NCI-H446 (cell line): ENCODE data around the gene ELOVL2.
A peak's percentile ranks its signal among the peaks of the same experiment; 100 is the strongest.
"Not testable (repeated sequence)": the region's sequence is repeated elsewhere in the genome, so short reads cannot be mapped to it uniquely, and the experiment has no call there.

Experiments used
- DNase-seq, 2 experiments: peaks; one replicate each; lab custom pipeline; 2025; lab: John Stamatoyannopoulos, UW

Gene ELOVL2, protein sequence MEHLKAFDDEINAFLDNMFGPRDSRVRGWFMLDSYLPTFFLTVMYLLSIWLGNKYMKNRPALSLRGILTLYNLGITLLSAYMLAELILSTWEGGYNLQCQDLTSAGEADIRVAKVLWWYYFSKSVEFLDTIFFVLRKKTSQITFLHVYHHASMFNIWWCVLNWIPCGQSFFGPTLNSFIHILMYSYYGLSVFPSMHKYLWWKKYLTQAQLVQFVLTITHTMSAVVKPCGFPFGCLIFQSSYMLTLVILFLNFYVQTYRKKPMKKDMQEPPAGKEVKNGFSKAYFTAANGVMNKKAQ

DNA sequence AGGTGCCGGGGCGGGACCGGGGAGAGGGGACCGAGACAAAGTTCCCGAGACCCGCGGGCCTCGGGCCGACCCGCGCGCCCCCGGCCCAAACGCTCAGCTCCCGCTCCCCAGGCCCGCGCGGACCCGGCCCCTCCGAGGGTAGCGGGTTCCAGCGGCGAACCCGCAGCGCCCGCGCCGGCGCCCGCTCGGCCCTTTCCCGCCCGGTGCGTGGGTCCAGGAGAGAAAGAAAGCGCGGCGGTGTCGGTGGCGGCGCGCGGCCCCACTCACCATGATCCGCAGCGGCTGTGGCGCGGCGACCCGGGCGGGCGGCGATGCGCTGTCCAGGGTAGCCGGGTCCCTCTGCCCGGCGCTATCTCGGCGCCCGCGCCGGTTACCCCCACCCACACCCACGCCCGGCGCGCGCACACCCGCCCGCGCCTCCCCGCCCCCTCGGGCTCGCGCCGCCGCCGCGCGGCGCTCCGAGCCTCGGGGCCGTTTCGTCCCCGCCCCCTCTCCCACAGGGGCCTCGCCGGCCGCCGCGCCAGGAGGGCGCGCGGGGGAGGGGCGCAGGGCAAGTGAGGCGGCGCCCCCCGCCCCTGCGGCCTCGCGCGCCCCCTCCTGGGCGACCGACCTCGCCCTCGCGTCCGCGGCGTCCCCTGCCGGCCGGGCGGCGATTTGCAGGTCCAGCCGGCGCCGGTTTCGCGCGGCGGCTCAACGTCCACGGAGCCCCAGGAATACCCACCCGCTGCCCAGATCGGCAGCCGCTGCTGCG is at the start of gene ELOVL2:
ELOVL2 (minus strand) TSS at position 345 of the 751 bp plus-strand sequence; CDS start at position 270, 75 bp downstream.
- peak in 1 of 2 experiments; percentile 43 for DNase-seq

DNA sequence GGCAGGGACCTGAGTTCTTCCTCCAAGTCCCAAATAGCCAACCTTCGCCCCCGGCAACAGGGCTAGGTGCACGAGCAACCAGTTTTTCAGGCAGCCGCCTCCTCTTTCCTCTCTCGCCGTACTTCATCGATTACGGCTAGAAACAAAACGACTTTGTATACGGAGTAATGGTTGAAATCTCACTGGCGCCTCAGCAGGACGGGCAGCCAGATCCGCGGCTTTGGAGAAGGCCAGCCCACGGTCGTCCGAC is 49.2 kb upstream of the ELOVL2 start:
- no peak for DNase-seq

DNA sequence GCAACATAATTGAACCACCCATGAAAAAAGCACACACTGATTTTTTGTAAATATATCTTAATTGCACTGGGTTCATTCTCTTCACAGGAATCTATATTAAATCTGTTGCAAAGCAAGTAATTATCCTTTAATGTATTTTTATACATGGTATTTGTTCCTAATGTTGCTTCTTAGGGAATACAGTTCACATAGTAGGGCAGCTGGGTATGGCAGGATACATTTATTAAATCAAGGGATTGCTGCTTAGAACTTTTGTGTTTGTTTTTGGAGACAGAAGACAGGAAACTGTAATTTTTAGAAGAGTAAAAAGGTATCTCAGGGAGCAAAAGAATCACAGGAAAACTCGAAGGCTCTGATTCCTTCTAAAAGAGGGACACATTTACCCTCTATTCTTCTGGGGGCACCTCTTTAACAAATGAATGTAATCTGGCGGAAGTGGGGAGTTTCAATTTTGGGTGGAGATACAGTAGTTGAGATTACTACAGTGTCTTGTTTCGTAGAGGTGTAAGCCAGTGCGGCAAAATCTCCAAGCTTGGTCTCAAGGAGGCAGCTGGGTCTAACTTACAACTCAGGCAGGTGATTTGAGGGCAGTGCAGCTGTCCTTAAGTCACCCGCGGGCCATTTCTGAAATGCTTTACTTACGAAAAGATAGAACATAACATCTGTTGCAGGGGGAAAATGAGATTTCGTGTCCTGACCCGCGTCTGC is 48.7 kb upstream of the ELOVL2 start:
- DNase-seq: peak in 1 of 2 experiments; percentile 44

DNA sequence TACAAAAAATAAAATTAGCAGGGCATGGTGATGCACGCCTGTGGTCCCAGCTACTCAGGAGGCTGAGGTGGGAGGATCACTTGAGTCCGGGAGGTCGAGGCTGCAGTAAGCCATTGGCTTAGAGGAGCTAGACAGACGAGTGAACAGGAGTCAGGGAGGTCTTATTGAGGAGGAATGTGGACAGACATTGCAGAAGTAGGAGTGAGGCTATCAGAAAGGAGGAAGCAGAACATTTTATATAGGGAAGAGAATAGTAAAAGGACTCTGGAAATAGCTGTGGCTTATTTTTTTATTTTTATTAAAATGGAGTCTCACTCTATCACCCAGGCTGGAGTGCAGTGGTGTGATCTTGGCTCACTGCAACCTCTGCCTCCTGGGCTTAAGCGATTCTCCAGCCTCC is 47.0 kb upstream of the ELOVL2 start:
- DNase-seq: not testable (repeated sequence)

DNA sequence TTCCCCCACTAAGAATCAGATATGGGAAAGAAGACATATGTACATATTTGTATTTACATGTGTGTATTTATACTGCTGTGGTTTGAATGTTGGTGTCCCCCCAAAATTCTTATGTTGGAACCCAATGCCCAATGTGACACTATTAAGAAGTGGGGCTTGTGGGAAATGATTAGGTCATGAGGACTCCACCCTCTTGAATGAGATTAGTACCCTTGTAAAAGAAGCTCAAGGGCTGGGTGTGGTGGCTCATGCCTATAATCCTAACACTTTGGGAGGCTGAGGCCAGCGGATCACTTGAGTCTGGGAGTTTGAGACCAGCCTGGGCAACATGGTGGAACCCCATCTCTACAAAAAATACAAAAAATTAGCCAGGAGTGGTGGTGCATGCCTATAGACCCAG is 45.6 kb upstream of the ELOVL2 start:
- DNase-seq: no peak

DNA sequence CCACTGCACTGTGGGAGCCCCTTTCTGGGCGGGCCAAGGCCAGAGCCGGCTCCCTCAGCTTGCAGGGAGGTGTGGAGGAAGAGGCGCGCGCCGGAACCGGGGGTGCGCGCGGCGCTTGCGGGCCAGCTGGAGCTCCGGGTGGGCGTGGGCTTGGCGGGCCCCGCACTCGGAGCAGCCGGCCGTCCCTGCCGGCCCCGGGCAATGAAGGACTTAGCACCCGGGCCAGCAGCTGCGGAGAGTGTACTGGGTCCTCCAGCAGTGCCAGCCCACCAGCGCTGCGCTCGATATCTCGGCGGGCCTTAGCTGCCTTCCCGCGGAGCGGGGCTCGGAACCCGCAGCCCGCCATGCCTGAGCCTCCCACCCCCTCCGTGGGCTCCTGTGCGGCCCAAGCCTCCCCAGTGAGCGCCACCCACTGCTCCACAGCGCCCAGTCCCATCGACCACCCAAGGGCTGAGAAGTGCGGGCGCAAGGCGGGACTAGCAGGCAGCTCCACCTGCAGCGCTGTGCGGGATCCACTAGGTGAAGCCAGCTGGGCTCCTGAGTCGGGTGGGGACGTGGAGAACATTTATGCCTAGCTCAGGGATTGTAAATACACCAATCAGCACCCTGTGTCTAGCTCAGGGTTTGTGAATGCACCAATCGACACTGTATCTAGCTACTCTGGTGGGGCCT is 43.2 kb upstream of the ELOVL2 start:
- not testable (repeated sequence) for DNase-seq

DNA sequence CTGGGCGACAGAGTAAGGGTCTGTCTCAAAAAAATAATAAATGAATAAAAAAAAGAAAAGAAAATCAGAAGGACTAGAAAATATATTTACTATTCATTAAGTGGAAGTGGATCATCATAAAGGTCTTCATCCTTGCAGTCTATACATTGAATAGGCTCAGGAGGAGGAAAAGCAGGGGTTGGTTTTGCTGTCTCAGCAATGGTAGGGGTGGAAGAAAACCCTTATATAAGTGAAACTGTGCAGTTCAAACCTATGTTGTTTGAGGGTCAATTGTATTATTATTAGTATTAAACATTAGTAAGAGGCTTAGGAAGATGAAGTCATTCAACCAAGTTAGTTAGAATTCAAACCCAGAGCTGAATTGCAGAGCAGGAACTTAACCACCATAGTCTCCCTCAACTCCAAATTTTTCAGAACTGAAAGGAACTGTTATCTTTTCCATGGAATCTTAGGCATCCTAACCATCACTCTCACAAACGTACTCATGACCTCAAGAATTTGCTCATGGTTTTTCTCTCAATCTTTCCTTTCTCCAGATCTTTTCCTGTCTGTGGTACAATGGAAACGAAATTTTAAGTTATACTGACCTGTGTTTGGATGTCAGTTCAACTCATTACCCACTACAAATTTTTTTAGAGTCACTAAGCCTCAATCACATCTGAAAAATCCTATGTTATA is 41.8 kb upstream of the ELOVL2 start:
- no peak for DNase-seq

DNA sequence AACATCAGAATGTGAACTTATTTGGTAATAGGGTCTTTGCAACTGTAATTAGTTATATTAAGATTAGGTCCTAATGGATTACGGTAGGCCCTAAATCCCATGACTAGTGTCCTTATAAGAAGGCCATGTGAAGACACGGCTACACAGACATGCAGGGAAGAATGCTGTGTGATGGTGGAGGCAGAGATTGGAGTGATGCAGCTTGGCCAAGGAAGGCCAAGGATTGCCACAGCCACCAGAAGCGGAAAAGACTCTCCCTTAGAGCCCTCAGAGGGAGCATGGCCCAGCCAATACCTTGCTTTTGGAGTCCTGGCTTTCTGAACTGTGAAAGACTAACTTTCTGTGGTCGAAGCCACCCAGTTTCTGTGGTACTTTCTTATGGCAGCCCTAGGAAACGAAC is 39.9 kb upstream of the ELOVL2 start:
- no peak for DNase-seq

DNA sequence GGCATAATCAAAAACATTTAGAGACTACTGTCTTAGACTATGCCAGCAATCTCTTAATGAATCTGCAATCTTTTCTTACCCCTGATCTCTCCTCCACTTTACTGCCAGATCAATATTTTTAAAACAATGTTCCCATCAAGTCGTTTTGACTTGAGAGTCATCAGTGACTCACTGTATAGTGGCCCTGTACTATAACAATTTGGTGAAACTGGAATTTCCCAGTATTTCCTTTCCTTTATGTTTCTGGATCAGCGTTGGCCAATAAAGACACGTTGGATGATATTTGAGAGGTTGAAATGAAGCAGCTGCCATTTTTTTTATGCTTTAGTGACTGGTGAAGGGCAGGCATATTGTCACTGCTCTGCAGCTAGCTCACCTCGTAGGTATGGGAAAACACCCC is 39.4 kb upstream of the ELOVL2 start:
- no peak for DNase-seq

DNA sequence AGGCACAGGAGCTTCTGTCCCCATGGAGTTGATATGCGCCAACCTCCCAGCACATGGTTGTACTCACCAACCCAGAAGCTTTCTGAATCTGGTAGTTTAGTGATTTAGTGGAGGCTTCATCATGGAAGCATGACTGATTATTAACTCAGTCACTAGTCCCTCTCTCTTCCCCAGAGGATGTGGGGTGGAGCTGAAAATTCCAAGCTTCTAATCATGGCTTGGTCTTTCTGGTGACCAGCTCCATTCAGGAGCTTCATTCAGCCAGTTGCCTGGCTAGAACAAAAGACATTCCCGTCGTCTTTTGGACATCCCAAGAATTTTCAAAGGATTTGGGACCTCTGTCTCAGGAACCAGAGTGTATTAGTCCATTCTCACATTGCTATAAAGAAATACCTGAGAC is 36.2 kb upstream of the ELOVL2 start:
- no peak for DNase-seq

DNA sequence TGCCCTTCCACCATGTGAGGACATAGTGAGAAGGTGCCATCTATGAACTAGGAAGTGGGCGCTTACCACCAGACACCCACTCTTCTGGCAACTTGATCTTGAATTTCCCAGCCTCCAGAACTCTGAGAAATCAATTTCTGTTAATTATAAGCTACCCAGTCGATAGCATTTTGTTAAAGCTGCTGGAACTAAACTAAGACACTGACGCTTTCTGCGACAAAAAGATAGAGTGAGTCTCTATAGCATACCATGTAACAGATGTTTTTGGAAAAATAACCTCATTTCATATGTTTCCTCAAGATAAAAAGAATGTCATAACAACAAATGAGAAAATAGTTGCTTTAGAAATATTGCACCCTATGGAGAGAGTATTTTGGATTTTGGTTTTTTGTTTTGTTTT is 34.2 kb upstream of the ELOVL2 start:
- DNase-seq: no peak

DNA sequence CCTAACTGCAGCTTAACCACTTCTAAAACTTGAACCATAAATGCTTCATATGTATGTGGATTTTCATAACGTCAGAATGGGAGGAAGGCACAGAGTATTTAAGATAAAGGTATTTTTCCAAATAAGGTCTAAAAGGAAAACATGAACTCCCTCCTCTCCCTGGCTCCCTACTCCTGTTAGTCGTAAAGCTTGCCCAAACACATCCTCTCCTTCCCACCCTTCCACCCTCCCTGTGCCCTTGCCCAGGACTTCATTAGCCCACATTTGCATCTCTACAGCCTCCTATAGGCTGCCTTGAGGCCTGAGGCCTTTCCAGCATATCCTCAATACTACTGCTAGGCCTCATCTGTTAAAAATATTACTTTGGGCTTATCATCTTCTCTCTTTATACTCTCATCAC is 32.4 kb upstream of the ELOVL2 start:
- no peak for DNase-seq

DNA sequence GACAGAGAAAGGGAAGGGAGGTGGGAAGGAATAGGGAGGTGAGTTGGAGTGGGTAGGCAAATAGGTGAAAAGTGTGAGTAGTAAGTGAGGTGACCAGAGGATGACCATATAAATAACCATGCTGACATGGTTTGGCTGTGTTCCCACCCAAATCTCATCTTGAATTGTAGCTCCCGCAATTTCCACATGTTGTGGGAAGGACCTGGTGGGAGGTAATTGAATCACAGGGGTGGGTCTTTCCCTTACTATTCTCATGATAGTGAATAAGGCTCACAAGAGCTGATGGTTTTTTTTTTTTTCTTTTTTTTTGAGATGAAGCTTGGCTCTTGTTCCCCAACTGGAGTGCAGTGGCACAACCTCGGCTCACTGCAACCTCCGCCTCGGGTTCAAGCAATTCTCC is 28.0 kb upstream of the ELOVL2 start:
- no peak for DNase-seq

DNA sequence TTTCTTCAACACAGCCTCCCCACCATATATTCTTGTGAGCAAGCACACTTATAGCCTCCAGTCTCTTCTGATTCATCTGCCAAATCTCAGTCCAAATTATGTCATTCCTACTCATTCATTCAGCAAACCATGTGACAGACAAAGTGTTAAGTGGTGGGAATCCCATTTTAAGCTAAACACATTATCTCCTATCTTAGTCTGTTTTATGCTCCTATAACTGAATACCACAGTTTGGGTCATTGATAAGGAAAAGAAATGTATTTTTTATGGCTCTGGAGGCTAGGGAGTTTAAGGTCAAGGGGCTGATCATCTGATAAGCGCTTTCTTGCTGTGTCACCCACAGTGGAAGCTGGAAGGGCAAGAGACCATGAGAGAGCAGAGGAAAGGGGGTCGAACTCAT is 25.7 kb upstream of the ELOVL2 start:
- DNase-seq: no peak

DNA sequence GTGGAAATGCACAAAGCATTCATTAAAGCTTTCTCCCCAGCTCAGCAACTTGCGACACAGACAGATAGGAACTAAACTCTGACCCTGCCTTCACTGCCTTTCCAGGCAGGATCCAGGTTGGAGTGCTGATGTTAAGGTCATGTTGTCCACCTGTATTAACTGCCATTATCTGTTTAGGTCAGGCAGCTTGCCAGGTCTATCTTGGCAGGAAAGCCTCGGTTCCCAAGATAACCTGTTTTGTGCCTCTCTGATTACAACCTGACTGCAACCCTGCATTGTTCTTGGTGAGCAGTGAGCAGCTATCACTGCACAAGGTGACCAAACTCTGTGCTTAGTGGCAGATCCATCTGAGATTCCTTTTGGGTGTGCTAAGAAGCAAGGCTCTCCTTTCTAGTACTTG is 23.2 kb upstream of the ELOVL2 start:
- DNase-seq: no peak

DNA sequence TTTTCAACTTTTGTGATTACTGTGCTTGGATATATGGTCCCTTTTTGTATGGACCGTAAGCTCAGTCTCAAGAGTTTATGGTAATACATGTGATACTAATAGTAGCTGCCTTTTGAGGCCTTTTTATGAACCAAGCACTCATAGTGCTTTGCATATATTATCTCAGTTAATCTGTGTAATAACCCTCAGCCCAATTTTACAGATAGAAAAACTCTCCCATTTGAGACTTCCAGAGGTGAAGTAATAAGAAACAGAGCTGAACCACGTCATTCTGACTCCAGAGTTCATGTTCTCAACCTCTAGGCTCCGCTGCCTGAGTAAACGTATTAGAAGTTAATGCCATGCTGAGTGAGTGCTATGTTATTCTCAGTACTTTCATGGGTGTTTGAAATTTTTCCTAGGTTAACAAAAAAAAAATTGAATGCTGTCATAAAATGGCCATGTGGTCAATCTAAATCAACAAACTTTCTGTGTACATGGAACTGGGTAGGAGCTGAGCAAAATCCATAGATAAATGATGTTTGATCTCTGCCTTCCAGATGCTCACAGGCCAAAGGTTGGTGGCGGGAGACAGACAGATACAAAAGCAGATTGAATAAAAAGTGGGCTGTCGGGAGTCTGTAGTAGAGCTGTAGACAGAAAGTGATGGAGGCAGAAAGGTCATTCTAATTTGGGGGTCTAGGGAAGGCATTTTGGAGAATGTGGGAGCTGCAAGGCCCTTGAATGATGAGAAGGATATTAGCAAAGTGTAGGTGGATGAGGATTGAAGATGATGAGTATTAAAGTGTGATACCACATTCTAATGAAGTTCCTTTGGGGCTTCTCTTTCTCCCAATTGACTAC is 22.6 kb upstream of the ELOVL2 start:
- DNase-seq: no peak

DNA sequence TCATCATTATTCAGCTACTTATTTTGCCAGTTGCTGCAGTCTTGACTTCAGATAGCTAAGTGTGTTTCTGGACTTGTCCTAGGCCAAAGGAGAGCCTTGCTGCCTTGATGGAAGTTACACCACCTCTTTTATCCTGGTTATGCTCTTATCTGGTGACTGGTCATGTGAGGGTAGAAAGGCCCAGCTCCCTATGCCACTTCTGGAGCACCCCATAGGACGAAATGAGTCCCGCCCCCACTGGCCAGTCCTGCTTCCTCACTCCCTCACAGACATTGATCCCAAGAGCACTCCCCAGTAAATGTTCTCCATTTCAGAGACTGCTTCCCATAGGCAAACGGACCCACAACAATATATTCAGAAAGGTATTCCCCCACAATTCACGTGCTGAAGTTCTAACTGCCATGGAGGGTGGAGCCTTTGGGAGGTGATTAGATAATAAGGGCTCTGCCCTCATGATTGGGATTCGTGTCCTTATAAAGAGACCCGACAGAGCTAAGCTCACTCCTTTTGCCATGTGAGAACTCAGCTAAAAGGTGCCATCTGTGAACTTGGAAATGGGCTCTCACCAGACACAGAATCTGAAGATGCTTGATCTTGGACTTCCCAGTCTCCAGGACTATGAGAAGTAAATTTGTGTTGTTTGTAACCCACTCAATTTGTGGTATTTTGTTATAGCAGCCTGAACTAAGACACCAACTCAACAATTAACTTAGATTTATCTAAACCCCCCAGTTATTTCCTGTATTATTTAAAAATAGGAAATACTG is 21.5 kb upstream of the ELOVL2 start:
- DNase-seq: no peak

DNA sequence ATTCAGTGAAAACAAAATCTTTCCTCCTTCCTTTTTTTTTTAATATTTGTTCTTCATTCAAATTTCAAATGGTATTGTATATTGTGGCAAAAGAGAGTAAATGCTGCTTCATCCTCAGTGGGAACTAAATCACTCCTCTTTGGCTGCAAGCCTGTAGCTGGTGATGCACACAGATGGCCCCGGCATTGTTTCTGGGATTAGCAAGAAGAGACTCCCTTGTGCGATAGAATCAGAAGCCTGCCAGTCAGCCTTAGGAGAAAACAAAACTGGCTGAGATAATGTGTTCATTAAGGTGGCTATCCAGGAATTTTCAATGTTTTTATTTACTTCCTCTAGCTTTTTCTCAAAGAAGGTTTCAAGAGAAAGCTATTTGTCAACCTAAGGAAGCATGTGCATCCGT is 20.7 kb upstream of the ELOVL2 start:
- DNase-seq: peak in 1 of 2 experiments; percentile 49

DNA sequence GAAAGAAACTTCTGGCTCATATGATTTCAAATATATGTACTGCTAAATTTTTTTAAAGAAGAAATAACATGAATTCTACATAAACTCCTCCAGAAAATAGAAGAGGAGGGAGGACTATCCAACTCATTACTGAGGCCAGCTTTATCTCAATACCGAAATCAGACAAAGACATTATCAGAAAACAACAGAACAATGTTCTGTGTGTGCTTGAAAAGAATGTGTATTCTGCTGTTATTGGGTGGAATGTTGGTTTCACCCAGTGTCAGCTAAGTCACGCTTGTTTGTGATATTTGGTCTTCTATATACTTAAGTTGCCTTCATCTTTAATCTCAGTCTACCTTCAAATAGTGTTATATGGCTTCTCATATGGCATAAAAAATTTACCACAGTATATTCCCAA is 18.6 kb upstream of the ELOVL2 start:
- DNase-seq: no peak

DNA sequence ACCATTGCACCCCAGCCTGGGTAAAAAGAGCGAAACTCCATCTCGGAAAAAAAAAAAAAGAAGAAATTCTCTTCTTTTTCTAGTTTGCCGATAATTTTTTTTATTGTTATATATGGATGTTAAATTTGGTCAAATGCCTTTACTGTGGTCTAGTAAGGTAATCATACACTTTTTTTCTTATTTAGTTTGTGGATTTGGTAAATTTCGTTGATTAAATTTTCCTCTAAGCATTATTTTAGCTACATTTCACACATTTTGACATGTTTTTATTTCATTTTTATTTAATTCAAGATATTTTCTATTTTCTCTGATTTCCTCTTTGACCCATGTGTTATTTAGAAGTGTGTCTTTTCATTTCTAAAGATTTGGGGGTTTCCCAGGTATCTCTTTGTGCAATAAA is 18.0 kb upstream of the ELOVL2 start:
- DNase-seq: no peak
